ENCODE results near the gene DCLK2.

The DCLK2 gene

GRCh38 chr4:150117094-150117493 is 38.8 kb downstream of the DCLK2 start:
- TF ChIP-seq CTCF (IDR thresholded peaks at IDR 0.05; ENCODE audit: extremely low read depth, insufficient read depth, missing control alignments), result no peak
- in situ Hi-C loops (cut with MboI; ENCODE audit: low pct_unique_long_range_greater_than_20kb, low sequenced_read_pairs, unreplicated experiment), result no loop called here
- DNase-seq (ENCODE audit: low spot score), result no peak

GRCh38 chr4:150117629-150118028 is 39.4 kb downstream of the DCLK2 start:
- in situ Hi-C loops (cut with MboI; ENCODE audit: low pct_unique_long_range_greater_than_20kb, low sequenced_read_pairs, unreplicated experiment), result no loop called here
- TF ChIP-seq CTCF (IDR thresholded peaks at IDR 0.05; ENCODE audit: extremely low read depth, insufficient read depth, missing control alignments), result no peak
- no peak for DNase-seq (ENCODE audit: low spot score)

- DNase-seq (ENCODE audit: low spot score), result no peak
- in situ Hi-C loops (cut with MboI; ENCODE audit: low pct_unique_long_range_greater_than_20kb, low sequenced_read_pairs, unreplicated experiment), result no loop called here
- TF ChIP-seq CTCF (IDR thresholded peaks at IDR 0.05; ENCODE audit: extremely low read depth, insufficient read depth, missing control alignments), result no peak
These were observed 41.2 kb downstream of the DCLK2 start for GRCh38 chr4:150119492-150119891.

GRCh38 chr4:150123087-150123486 is 44.8 kb downstream of the DCLK2 start:
- no peak for TF ChIP-seq CTCF (IDR thresholded peaks at IDR 0.05; ENCODE audit: extremely low read depth, insufficient read depth, missing control alignments)
- in situ Hi-C loops (cut with MboI; ENCODE audit: low pct_unique_long_range_greater_than_20kb, low sequenced_read_pairs, unreplicated experiment), result no loop called here

GRCh38 chr4:150123796-150124677 is 45.8 kb downstream of the DCLK2 start:
- DNase-seq (ENCODE audit: low spot score), result no peak
- in situ Hi-C loops (cut with MboI; ENCODE audit: low pct_unique_long_range_greater_than_20kb, low sequenced_read_pairs, unreplicated experiment), result no loop called here
- no peak for TF ChIP-seq CTCF (IDR thresholded peaks at IDR 0.05; ENCODE audit: extremely low read depth, insufficient read depth, missing control alignments)

More at GRCh38 chr4:150123087-150123486, 44.8 kb downstream of the DCLK2 start:
- no peak for DNase-seq (ENCODE audit: low spot score)

DNA sequence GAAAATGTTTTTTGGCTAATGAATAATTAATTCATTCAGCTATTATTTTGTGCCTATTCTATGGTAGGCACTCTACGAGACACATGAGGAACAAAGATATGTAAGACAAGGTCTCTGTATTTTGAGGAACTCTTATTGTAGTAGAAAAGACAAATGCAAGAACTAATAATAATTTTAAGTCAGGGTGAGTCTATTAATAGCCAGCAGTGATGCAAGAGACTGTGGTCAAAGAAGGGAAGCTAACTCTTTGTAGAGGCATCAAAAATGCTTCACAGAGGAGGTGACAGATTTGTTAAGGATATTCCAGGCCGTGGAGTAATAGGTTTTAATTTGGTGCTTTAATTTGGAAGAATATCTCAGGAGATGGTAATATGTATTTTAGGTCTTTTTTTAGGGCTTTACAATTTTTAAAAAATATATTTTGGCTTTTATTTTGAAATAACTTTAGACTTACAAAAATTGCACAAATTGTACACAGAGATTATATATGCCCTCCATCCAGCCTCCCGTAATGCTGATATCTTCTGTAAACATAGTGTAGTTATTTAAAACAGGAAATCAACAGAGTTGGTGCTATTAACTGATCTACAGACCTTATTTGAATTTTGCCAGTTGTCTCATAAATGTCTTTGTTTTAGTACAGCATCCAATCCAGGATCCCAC is 48.1 kb downstream of the DCLK2 start:
- in situ Hi-C loops (cut with MboI; ENCODE audit: low pct_unique_long_range_greater_than_20kb, low sequenced_read_pairs, unreplicated experiment), result no loop called here
- DNase-seq (ENCODE audit: low spot score), result peak; percentile 20
- TF ChIP-seq CTCF (IDR thresholded peaks at IDR 0.05; ENCODE audit: extremely low read depth, insufficient read depth, missing control alignments), result no peak

Data from GM13977 (cell line).